Osteoblast (primary cell): Measurements from ENCODE around the gene CDKN2AIP. TPM values are rescaled to one million over a fixed set of nuclear protein-coding genes. Genes with fewer than 3 reads are reported as not detected.

Experiments
- DNase-seq: peaks from one replicate; pipeline ENCODE4 v3.0.0; 2011; ENCODE audit warnings: low spot score, mixed read lengths; ENCODE audit not compliant: insufficient read length; ENCODE audit errors: missing footprints
- H2AFZ ChIP-seq: 2 replicates; pipeline ENCODE4 v1.6.0; 2011; ENCODE audit warnings: mild to moderate bottlenecking, low read length
- H3K27ac ChIP-seq: 2 replicates; pipeline ENCODE4 v1.5.1; 2011; ENCODE audit warnings: mild to moderate bottlenecking, low read depth, low read length, moderate library complexity
- H3K27me3 ChIP-seq: 2 replicates; pipeline ENCODE4 v1.6.0; 2012; ENCODE audit warnings: mild to moderate bottlenecking, control low read depth, inconsistent platforms, low read length, moderate library complexity; ENCODE audit not compliant: insufficient read depth
- H3K36me3 ChIP-seq: 2 replicates; pipeline ENCODE4 v1.5.1; 2011; ENCODE audit warnings: mild to moderate bottlenecking, low read length, control low read depth, moderate library complexity; ENCODE audit not compliant: insufficient read depth
- H3K4me1 ChIP-seq: 2 replicates; pipeline ENCODE4 v1.5.1; 2011; ENCODE audit warnings: mild to moderate bottlenecking, low read length, control low read depth, moderate library complexity; ENCODE audit not compliant: insufficient read depth
- H3K4me2 ChIP-seq: 2 replicates; pipeline ENCODE4 v1.6.0; 2011; ENCODE audit warnings: mild to moderate bottlenecking, low read length; ENCODE audit not compliant: insufficient read depth
- H3K4me3 ChIP-seq: fragments of 200-600 bp; sonication (generic); 3 replicates; pipeline ENCODE4 v1.5.1; 2012; ENCODE audit warnings: mild to moderate bottlenecking, low read length, inconsistent platforms; ENCODE audit not compliant: insufficient read depth
- H3K79me2 ChIP-seq: 2 replicates; pipeline ENCODE4 v1.6.0; 2012; ENCODE audit warnings: mild to moderate bottlenecking, low read length, control low read depth, inconsistent platforms; ENCODE audit not compliant: insufficient read depth
- H3K9me3 ChIP-seq: 2 replicates; pipeline ENCODE4 v1.5.1; 2011; ENCODE audit warnings: low read depth, low read length, control low read depth
- H4K20me1 ChIP-seq: 2 replicates; pipeline ENCODE4 v1.6.0; 2012; ENCODE audit warnings: mild to moderate bottlenecking, low read length, control low read depth; ENCODE audit not compliant: insufficient read depth
- total RNA-seq: library from RNA; depleted of rRNA; stranded (reverse); fragments of >200 nt; gene quantifications from 2 replicates; pipeline ENCODE4 v1.2.3, GENCODE V29; 2012
- TF ChIP-seq, protein P1 (sequence below): IDR thresholded peaks from 2 replicates; pipeline ENCODE4 v1.5.1; 2011; ENCODE audit warnings: mild to moderate bottlenecking, low read depth, low read length, moderate library complexity; ENCODE audit errors: extremely low read depth

CDKN2AIP gene, protein sequence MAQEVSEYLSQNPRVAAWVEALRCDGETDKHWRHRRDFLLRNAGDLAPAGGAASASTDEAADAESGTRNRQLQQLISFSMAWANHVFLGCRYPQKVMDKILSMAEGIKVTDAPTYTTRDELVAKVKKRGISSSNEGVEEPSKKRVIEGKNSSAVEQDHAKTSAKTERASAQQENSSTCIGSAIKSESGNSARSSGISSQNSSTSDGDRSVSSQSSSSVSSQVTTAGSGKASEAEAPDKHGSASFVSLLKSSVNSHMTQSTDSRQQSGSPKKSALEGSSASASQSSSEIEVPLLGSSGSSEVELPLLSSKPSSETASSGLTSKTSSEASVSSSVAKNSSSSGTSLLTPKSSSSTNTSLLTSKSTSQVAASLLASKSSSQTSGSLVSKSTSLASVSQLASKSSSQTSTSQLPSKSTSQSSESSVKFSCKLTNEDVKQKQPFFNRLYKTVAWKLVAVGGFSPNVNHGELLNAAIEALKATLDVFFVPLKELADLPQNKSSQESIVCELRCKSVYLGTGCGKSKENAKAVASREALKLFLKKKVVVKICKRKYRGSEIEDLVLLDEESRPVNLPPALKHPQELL
- 15.2 and 15.9 TPM in 2 replicates for total RNA-seq

DNA sequence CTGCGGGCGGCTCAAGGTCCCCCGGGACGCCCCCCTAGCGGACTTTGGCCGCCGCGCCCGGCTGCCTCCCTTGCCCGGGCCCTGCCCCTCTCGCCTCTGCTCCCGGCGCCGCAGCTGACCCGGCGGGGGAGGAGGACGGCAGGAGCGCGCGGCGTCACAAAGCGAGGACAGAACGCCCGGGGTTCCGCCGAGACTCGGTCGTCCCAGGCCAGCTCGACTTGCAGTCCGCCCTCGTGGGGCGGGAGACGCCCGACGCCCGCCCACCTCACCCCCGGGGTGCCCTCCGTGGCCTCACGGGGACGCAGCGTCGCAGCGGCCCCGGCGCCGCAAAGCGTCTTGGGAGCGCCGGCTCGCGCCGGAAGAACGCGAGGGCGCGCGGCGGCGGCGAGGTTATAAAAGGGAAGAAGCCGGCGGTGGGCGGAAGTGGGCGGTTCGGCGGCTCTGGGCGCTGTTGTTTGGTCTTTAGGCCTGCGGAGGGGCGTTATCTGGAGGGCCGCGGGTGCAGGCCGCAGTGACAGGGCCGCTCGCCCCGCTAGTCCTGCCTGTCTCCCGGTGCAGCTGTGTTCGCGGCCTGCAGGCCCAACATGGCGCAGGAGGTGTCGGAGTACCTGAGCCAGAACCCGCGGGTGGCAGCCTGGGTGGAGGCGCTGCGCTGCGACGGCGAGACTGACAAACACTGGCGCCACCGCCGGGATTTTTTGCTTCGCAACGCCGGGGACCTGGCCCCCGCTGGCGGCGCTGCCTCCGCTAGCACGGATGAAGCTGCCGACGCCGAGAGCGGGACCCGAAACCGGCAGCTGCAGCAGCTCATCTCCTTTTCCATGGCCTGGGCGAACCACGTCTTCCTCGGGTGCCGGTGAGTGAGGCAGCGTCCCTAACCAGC is at the start of gene CDKN2AIP:
Gene CDKN2AIP (plus strand): TSS at position 423 of the 883 bp plus-strand sequence. CDS start 162 bp downstream, at position 585.
- Histone ChIP-seq H3K4me1 (peaks cover 35% of the 10 kb centered on the region), H3K9me3 (no peaks in the 10 kb centered on the region), H3K27ac (peak within 1 kb of the TSS; percentile 89), H4K20me1 (peaks cover 13% of the 10 kb centered on the region), H3K4me2 (peak within 1 kb of the TSS; percentile 85), H3K27me3 (no peaks in the 10 kb centered on the region), H2AFZ (peak within 1 kb of the TSS; percentile 99), H3K36me3 (peaks cover 32% of the 10 kb centered on the region), H3K4me3 (peak within 1 kb of the TSS; percentile 96), H3K79me2 (peaks cover 35% of the 10 kb centered on the region)
- TF ChIP-seq, protein P1, sequence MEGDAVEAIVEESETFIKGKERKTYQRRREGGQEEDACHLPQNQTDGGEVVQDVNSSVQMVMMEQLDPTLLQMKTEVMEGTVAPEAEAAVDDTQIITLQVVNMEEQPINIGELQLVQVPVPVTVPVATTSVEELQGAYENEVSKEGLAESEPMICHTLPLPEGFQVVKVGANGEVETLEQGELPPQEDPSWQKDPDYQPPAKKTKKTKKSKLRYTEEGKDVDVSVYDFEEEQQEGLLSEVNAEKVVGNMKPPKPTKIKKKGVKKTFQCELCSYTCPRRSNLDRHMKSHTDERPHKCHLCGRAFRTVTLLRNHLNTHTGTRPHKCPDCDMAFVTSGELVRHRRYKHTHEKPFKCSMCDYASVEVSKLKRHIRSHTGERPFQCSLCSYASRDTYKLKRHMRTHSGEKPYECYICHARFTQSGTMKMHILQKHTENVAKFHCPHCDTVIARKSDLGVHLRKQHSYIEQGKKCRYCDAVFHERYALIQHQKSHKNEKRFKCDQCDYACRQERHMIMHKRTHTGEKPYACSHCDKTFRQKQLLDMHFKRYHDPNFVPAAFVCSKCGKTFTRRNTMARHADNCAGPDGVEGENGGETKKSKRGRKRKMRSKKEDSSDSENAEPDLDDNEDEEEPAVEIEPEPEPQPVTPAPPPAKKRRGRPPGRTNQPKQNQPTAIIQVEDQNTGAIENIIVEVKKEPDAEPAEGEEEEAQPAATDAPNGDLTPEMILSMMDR, result no peak
- DNase-seq, result peak; percentile 96

DNA sequence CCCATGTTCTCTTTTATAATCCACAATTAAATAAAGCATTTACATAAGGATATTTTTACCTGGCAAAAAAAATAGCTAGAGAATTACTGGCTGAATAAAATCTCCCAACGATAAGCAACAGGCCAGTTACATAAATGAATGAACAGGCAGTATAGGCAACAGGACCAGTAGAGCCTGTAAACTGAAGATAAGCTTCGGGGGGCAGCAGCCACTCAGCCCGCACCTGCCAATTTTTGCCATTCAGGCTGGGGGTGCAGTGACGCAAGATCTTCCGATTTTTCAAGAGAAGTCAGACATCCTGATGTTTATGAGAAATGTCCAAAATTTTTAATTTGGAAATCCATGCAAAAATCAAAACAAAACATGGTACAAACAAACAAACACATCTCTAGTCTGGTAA is 49.0 kb upstream of the CDKN2AIP start:
- H3K79me2 ChIP-seq, result no peaks in the 10 kb centered on the region
- no peak overlapping the region for H3K27ac ChIP-seq
- H3K4me1 ChIP-seq, result no peaks in the 10 kb centered on the region
- no peaks in the 10 kb centered on the region for H4K20me1 ChIP-seq
- H2AFZ ChIP-seq, result no peak overlapping the region
- no peak overlapping the region for H3K4me2 ChIP-seq
- DNase-seq, result no peak
- H3K27me3 ChIP-seq, result peaks cover 10% of the 10 kb centered on the region
- TF ChIP-seq, protein P1, result no peak
- H3K36me3 ChIP-seq, result no peaks in the 10 kb centered on the region
- H3K9me3 ChIP-seq, result no peaks in the 10 kb centered on the region
- no peak overlapping the region for H3K4me3 ChIP-seq

DNA sequence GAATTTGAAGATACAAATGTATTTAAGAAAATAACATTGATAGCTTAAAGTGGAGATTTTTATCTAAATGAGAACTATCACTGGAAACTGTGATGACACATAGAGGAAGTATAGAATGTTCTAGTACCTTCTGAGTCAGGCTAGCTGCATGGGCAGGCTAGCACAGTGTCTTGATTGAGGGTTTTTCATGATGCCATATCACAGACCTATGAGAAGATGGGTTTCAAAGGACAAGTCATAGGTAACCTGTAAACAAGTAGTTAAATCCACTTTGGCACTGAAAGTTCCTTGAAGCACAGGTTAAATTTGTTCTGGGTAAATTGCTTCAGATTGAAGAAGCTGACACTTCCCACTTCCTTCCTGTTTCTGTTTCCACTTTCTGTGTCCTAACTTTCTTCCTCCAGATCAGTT is 48.2 kb upstream of the CDKN2AIP start:
- Histone ChIP-seq H3K79me2 (no peaks in the 10 kb centered on the region), H2AFZ (no peak overlapping the region), H3K9me3 (no peaks in the 10 kb centered on the region), H3K4me3 (no peak overlapping the region), H3K4me1 (no peaks in the 10 kb centered on the region), H3K4me2 (no peak overlapping the region), H3K36me3 (no peaks in the 10 kb centered on the region), H3K27ac (no peak overlapping the region), H4K20me1 (no peaks in the 10 kb centered on the region), H3K27me3 (peaks cover 4% of the 10 kb centered on the region)
- TF ChIP-seq, protein P1, result no peak
- DNase-seq, result no peak
